CD1c-positive myeloid dendritic cell (primary cell): ENCODE measurements around the gene PRDM1.

Source experiments
- DNase-seq: peaks from one replicate; pipeline ENCODE4 v3.0.0-alpha.2; 2016; ENCODE audit errors: extremely low spot score

The PRDM1 gene

DNA sequence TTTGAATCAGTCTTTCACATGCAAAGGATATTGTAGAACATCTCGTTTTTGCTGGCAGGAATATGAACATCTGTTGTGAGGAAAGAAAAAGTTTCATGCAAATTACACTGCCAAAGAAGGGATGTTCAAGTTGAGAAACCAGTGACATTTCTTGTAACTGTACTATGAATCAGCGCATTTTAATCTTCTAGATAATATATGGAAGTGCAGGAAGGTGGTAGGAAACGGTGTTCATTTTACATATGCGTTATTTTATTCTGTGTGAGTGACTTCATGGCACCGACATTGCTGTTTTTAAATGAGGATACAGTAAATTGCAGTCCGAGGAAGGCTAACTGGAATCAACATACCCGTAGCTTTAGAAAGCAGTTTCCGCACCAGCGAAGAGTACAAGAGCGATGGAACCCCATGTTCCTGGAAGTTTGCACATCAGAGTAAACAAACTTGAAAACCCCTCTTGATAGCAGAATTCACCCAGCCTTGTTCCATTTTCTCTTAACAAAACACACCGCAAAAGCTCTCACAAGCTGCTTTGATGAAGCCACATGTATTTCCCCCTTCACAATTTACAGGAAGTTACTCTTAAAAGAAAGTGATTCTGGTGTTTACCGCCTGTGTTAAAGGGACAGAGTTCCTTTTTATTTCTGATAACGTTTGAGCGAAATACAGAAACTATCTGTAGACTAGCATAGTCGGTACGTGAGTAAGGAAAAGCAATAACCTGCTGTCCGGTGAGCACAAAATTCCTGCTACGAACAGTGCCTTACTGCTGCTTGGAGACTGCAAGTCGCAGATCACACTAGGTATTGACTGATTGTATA lies 11.5 kb downstream of the PRDM1 start:
- DNase-seq = peak; percentile 83

DNA sequence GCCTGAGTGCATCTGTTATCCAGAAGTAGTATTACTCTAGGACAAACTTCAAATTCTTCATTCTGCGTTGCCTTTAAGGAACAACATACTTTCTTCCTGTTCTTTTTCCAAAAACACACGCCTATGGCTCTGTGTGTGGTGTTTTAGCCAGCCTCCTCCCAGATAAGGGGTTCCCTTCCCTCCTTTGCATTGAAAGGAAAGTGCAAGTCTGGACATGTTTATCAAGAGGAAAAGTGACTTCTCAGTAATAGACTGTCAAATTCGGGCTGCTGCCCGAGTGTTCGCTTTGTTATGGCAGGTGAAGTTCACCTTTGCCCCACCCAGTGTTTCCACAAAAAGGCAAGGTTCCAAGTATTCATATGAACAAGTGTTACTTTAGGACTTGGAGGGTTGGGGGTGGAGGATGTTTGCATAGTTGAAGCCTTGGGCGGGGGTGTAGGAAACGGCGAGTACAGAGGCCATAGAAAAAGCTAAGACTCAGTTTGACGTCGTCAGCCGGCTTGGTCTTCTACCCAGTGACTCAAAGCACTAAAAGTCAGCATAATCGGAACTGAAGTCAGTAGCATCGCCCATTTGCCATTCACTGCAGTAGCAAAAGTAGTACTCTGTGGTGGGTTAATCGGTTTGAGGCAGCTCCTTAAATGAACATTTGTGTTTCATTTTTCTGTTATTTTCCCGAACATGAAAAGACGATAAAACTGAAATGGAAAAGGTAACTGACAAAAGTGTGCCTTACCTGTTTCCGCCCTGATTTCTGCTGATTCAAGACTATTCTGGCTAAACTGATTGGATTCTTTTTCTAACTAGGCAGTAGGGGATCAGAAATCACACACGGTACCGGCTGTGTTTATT lies 12.5 kb downstream of the PRDM1 start:
- peak; percentile 58 for DNase-seq

DNA sequence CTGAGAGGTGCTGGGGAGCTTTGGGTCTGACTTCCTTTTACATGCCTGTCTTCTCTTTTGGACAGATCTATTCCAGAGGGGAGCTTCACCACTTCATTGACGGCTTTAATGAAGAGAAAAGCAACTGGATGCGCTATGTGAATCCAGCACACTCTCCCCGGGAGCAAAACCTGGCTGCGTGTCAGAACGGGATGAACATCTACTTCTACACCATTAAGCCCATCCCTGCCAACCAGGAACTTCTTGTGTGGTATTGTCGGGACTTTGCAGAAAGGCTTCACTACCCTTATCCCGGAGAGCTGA lies 13.1 kb downstream of the PRDM1 start:
- no peak for DNase-seq

DNA sequence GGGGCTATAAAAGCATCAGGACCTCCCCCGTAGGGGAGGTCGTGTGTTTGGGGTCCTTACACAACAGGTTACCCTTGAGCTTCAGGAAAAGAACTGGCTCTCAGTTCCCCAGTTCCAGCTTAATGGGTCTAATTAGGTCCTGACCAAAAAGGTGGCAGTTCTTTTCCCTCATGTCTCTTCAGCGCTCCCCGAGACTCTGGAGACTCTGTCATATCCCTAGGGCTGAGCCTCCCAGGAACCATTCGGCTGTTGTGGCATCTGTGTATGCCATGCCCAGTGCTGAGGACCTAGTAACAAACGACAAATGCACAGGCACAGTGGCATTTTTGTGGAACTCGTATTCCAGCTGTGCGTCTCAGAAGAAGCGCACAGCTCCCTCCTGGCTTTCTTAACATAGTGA lies 14.6 kb downstream of the PRDM1 start:
- no peak for DNase-seq

DNA sequence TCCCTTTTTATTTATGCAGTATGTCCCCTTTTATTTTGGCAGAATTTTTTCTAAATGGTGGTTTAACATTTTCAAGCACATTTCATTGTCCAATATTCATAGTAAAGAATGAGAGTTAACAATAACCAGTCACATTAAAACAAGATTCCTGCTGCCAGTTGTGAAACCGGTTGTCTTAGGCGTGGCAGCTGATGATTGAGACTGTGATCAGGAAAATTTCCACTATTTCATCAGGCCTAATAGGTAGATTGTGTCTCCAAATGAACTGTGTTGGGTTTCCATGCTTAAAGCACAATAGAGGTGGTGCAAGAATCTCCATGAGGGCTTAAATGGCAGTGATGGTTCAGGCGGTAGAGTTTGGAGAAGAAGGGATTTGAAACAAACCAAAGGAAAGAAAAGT lies 15.3 kb downstream of the PRDM1 start:
- no peak for DNase-seq

DNA sequence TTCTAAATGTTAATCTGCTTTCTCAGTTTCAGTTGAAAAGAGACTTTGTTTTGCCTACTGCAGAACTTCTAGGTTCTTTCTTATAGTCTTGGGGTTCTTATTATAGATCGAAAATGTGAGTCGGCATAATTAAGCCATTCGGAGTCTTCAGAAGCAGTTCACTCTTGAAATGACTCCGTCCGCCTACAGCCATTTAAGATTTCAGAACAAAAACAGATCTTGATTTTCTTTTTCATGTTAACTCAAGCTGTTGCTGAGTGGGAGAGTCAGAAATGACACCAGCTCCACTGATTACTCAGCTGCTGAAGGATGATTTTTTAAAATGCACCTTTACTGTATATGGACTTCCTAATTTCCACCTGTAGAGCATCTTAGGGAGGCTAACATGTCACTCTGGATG lies 15.9 kb downstream of the PRDM1 start:
- peak; percentile 40 for DNase-seq

DNA sequence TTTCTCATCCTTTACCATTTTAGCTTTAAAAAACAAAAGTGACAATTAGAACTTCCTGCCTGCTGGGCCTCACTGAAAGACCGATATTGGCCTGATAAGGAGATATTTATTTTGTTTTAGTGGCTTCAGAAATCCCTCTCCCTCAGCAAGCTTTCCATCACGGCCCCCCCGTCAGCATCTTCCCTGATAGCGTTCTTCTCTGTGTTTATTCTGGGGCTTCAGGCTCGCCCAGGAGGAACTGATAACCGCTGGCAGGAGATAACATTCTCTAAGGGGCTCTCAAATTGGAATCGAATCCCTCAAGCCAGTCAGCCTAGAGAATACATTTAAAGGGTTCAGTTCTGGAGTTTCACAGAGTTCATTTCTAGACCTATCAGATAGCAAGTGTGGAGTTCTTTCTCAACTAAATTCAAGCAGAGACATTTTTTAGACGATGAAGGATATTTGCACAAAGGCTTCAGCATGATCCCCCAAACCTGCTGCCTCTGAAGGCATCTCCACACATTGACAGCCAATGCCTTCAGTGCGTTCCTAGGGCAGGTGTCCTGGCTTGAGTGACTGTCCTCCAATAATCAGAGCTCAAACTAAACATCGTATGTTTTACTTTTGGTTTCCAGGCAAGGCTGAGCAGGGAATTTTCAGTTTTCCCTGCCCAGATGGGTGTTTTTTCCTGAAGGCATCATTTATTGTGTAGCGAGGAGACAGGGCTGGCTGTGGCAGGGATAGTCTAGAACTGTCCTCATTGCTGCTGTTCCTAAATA lies 17.0 kb downstream of the PRDM1 start:
- no peak for DNase-seq

DNA sequence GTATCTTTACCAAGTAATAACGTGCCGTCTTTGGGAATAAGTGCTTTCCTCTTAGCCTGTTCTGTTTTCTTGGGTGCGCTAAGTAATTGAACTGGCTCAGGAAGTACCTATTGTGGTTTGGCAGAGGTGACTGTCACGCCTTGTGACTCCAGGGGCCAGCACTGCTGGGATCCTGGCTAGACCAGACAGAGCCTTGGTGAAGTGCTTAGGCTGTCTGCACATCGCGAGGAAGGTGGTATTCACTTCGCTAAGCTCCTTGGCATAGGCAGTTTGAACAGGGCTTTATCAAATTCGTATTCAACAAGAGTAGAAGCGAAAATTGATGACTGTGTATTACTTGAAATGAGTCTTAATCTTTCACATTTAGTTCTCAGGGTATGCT lies 17.6 kb downstream of the PRDM1 start:
- DNase-seq = no peak

DNA sequence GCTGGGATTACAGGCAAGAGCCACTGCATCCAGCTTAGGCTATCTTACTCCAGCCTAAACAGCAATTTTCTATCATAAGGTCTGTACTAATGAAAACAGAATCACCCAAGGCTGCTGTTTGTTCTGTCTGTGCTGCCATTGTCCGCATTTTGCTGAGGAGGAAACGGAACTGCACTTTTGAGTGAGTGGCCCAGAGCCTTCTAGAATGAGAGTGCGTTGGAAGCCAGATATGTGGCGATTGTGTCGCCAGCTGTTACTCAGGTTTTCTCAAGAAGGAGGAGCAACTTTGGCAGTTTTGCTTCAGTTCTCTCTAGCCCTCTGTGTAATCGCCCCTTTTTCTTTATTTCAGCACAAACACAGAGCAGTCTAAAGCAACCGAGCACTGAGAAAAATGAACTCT lies 18.3 kb downstream of the PRDM1 start:
- DNase-seq = no peak

DNA sequence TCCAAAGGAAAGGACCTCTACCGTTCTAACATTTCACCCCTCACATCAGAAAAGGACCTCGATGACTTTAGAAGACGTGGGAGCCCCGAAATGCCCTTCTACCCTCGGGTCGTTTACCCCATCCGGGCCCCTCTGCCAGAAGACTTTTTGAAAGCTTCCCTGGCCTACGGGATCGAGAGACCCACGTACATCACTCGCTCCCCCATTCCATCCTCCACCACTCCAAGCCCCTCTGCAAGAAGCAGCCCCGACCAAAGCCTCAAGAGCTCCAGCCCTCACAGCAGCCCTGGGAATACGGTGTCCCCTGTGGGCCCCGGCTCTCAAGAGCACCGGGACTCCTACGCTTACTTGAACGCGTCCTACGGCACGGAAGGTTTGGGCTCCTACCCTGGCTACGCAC lies 18.8 kb downstream of the PRDM1 start:
- DNase-seq = no peak

DNA sequence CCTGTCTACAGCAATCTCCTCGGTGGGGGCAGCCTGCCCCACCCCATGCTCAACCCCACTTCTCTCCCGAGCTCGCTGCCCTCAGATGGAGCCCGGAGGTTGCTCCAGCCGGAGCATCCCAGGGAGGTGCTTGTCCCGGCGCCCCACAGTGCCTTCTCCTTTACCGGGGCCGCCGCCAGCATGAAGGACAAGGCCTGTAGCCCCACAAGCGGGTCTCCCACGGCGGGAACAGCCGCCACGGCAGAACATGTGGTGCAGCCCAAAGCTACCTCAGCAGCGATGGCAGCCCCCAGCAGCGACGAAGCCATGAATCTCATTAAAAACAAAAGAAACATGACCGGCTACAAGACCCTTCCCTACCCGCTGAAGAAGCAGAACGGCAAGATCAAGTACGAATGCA lies 19.4 kb downstream of the PRDM1 start:
- no peak for DNase-seq

DNA sequence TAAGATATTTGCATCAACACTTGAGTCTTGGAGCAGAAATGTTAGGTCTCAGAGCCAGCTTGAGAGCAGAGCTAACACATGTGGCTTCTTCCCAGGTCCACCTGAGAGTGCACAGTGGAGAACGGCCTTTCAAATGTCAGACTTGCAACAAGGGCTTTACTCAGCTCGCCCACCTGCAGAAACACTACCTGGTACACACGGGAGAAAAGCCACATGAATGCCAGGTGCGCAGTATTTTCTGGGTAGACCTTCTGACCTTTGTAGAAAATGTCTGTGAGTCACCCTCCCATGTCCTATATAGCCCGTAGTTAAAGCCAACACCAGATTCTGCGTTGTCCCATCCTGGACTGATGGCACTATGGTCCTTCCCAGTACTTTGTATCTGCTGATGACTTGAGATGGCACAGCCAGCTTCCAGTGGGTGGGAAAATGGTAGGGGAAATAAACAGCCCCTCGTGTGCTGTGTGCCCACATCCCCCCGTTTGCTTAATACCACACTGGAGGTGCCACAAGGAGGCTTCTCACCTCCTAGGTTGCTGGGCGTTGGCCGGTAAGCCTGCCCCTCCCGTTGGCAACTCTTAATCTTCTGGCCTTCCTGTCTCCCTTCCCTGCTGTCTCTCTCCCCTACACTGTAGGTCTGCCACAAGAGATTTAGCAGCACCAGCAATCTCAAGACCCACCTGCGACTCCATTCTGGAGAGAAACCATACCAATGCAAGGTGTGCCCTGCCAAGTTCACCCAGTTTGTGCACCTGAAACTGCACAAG lies 20.3 kb downstream of the PRDM1 start:
- no peak for DNase-seq

DNA sequence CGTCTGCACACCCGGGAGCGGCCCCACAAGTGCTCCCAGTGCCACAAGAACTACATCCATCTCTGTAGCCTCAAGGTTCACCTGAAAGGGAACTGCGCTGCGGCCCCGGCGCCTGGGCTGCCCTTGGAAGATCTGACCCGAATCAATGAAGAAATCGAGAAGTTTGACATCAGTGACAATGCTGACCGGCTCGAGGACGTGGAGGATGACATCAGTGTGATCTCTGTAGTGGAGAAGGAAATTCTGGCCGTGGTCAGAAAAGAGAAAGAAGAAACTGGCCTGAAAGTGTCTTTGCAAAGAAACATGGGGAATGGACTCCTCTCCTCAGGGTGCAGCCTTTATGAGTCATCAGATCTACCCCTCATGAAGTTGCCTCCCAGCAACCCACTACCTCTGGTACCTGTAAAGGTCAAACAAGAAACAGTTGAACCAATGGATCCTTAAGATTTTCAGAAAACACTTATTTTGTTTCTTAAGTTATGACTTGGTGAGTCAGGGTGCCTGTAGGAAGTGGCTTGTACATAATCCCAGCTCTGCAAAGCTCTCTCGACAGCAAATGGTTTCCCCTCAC lies 21.0 kb downstream of the PRDM1 start:
- DNase-seq = no peak

DNA sequence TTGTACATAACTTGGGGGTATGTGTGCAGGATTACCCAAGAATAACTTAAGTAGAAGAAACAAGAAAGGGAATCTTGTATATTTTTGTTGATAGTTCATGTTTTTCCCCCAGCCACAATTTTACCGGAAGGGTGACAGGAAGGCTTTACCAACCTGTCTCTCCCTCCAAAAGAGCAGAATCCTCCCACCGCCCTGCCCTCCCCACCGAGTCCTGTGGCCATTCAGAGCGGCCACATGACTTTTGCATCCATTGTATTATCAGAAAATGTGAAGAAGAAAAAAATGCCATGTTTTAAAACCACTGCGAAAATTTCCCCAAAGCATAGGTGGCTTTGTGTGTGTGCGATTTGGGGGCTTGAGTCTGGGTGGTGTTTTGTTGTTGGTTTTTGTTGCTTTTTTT lies 22.0 kb downstream of the PRDM1 start:
- no peak for DNase-seq

DNA sequence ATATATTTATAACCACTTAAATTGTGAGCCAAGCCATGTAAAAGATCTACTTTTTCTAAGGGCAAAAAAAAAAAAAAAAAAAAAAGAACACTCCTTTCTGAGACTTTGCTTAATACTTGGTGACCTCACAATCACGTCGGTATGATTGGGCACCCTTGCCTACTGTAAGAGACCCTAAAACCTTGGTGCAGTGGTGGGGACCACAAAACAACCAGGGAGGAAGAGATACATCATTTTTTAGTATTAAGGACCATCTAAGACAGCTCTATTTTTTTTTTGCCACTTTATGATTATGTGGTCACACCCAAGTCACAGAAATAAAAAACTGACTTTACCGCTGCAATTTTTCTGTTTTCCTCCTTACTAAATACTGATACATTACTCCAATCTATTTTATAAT lies 22.9 kb downstream of the PRDM1 start:
- no peak for DNase-seq

DNA sequence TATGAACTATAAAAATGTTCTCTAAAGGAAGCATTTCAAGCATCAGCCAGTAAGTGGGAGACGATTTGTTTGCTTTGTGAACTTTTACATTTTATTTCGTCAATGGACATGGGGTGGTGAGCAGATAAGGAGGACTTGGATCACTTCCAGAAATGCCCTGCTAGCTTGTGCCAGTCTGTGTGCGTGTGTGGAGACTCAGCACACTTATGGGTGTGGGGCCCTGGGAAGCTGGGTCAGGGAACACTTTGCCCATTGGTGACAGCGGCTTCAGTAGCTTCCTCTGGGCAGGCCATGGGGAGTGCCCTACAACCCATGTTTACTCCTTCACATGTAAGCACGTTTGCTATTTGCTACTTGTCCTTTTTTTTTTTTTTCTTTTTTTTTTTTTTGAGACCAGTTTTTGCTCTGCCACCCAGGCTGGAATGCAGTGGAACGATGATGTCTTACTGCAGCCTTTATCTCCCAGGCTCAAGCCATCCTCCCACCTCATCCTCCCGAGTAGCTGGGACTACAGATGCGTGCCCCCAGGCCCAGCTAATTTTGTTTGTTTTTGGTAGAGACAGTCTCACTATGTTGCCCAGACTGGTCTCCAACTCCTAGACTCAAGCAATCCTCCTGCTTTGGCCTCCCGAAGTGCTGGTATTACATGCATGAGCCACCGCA lies 24.2 kb downstream of the PRDM1 start:
- no peak for DNase-seq

DNA sequence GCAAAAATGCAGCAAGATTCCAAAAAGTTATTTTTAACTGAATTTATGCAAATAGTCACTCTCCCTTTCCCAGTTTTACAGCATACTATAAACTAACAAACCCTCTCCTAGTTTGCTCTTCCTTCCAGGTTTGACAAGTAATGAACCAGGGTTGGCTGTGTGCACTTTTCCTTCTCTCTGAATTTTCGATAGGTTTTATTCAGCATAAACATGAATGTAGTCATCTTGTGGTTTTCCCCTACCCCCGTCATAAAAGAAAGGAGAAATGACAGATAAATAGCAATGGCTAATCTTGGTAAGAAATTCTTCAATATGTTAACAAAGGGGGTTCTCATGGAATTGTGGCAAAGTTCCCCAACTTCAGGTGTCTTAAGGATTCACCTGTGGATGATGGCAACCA lies 26.3 kb downstream of the PRDM1 start:
- no peak for DNase-seq

DNA sequence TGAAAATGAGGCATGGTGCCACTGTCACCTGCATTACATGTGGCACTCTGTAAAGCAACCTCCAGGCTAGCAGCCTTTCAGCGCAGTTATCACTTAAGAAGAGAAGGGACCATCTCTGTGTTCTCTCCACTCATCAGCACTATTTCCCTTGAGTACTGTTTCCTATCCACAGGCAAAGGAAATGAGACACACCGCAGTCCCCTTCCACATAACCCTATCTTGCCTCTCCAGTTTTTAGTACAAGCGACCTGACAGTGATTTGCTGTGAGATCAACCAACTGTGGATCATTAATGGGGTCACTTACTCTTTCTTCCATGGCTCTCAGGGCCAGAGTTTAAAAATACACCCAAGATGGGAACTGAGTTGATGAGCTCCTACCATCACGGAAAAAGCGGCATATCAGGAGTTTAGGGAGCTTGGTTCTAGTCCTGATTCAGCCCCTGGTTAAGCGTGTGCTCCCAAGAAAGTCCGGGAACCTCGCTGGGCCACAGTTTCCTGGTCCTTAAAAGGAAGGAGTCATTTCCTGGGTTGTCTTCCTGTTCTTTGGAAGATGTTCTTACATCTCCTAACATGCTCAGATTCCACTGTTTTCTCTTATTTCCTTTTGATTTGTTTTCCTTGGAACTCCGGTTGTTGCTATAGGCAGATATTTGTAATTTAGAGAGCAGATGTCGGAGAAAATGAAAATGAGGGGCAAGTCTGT lies 27.3 kb downstream of the PRDM1 start:
- DNase-seq = no peak

DNA sequence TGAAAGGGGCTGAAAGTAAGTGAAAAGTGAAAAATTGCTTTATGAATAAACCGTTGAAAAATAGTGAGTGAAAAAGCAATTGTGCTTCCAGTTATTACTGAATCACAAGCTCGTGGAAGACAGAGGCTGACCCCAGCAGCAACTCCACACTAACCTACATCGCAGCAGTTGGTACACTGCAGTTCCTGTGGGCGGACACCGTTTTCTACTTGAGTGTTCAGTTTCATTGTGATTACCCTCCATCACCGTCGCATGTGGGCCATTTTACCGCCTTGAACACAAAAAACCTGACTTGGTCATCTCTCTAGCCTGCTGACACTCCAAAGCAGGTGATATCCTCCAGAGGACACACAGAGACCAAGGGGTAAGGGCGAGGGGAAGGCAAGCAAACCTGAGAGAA lies 28.4 kb downstream of the PRDM1 start:
- no peak for DNase-seq

DNA sequence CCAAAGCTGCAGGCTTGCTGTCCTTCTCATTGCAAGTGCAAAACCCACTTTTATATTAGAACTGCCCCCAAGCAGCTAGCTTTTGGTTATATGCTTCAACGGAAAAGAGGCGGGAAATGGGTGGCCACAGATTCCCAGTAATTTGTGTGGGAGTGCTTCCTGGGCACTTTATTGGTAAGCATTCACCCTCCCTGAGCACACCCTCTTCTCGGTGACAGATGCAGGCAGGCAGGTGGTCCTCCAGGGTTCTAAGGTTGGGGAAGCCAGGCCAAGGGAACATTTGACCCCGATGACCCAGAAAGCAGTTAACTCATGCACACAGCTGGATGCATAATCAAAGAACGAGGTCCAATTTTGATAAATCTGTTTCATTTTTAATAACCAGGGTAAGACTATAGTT lies 29.1 kb downstream of the PRDM1 start:
- DNase-seq = no peak
